Parathyroid adenoma (tissue), 2 donors: Measurements from ENCODE around the gene FLRT1.

ENCODE experiments used
- H2AFZ ChIP-seq: fragments of 300-600 bp; sonication (generic); one replicate; pipeline ENCODE4 v1.7.0; 2017; ENCODE audit warnings: antibody characterized with exemption, mild to moderate bottlenecking
- H3K27ac ChIP-seq: fragments of 300-600 bp; sonication (generic); one replicate; pipeline ENCODE4 v1.7.0; 2017
- H3K27me3 ChIP-seq: fragments of 300-600 bp; sonication (generic); one replicate; pipeline ENCODE4 v1.7.0; 2017; ENCODE audit warnings: low read length; ENCODE audit not compliant: control insufficient read depth, insufficient read depth
- H3K36me3 ChIP-seq: fragments of 300-600 bp; sonication (generic); one replicate; pipeline ENCODE4 v1.7.0; 2017; ENCODE audit warnings: low read length; ENCODE audit not compliant: control insufficient read depth, insufficient read depth
- H3K4me1 ChIP-seq: fragments of 300-600 bp; sonication (generic); one replicate; pipeline ENCODE4 v1.7.0; 2017; ENCODE audit warnings: control low read depth
- H3K4me2 ChIP-seq: fragments of 300-600 bp; sonication (generic); one replicate; pipeline ENCODE4 v1.7.0; 2017; ENCODE audit warnings: low read length
- H3K4me3 ChIP-seq: fragments of 300-600 bp; sonication (generic); one replicate; pipeline ENCODE4 v1.7.0; 2017; ENCODE audit warnings: low read depth, low read length
- H3K79me2 ChIP-seq: fragments of 300-600 bp; sonication (generic); one replicate; pipeline ENCODE4 v1.7.0; 2017; ENCODE audit warnings: control low read depth
- H3K9ac ChIP-seq: fragments of 300-600 bp; sonication (generic); one replicate; pipeline ENCODE4 v1.7.0; 2017; ENCODE audit warnings: mild to moderate bottlenecking
- H3K9me3 ChIP-seq: fragments of 300-600 bp; sonication (generic); one replicate; pipeline ENCODE4 v1.7.0; 2017; ENCODE audit warnings: low read length; ENCODE audit not compliant: control insufficient read depth
- TF ChIP-seq, protein P1 (sequence below): fragments of 300-600 bp; sonication (generic); IDR thresholded peaks from one replicate; pipeline ENCODE4 v1.7.0; 2017; ENCODE audit warnings: antibody characterized with exemption, mild to moderate bottlenecking
- donor health status: primary hyperparathyroidism.

Gene FLRT1

GRCh38 chr11:64083398-64084080 lies 47.8 kb downstream of the FLRT1 start:
- TF ChIP-seq, protein P1, sequence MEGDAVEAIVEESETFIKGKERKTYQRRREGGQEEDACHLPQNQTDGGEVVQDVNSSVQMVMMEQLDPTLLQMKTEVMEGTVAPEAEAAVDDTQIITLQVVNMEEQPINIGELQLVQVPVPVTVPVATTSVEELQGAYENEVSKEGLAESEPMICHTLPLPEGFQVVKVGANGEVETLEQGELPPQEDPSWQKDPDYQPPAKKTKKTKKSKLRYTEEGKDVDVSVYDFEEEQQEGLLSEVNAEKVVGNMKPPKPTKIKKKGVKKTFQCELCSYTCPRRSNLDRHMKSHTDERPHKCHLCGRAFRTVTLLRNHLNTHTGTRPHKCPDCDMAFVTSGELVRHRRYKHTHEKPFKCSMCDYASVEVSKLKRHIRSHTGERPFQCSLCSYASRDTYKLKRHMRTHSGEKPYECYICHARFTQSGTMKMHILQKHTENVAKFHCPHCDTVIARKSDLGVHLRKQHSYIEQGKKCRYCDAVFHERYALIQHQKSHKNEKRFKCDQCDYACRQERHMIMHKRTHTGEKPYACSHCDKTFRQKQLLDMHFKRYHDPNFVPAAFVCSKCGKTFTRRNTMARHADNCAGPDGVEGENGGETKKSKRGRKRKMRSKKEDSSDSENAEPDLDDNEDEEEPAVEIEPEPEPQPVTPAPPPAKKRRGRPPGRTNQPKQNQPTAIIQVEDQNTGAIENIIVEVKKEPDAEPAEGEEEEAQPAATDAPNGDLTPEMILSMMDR: no peak
- no peak overlapping the region for H3K9ac ChIP-seq

DNA sequence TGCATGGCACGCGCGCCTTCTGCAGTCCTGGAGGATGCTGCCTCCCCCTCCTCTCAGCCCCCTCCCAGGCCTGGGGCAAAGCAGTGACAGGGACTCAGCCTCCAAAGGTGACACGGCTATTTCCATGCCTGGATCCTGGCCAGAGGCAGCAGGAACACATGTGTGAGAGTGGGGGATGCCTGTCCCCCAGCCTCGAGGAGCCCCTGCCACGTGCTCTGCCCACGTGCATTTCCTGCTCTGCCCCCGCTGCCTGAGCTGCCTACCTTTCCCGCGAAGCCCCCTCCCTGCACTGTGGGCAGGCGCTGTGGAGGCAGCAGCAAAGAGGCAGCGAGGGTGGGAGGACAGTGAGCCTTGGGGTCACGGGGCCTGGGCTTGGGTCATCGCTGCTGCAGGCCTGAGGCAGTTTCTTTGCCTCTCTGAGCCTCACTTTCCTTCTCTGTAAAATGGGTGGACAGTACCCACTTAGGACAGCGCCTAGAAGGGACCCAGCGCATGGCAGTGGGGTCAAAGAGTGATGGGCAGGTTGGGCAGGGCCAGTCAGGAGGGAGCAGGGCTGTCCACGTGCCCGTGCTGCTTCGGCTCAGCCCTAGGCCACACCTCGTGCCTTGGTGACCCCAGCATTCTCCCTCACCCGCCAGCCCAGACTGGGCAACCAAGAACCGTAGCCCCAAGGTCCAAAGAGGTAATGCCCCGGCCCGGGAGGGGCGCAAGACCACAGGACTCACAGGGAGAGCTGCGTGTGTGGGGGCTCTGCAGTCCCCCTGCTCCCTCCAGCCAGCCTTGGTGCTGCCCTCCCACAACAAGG lies 48.6 kb downstream of the FLRT1 start:
- TF ChIP-seq, protein P1: no peak

More at GRCh38 chr11:64083398-64084080, 47.8 kb downstream of the FLRT1 start:
- Histone ChIP-seq H2AFZ (no peak overlapping the region), H3K36me3 (no peaks in the 10 kb centered on the region), H3K4me2 (no peak overlapping the region), H3K79me2 (no peaks in the 10 kb centered on the region), H3K4me1 (no peaks in the 10 kb centered on the region), H3K27me3 (no peaks in the 10 kb centered on the region), H3K9me3 (no peaks in the 10 kb centered on the region), H3K4me3 (no peak overlapping the region), H3K27ac (no peak overlapping the region)

DNA sequence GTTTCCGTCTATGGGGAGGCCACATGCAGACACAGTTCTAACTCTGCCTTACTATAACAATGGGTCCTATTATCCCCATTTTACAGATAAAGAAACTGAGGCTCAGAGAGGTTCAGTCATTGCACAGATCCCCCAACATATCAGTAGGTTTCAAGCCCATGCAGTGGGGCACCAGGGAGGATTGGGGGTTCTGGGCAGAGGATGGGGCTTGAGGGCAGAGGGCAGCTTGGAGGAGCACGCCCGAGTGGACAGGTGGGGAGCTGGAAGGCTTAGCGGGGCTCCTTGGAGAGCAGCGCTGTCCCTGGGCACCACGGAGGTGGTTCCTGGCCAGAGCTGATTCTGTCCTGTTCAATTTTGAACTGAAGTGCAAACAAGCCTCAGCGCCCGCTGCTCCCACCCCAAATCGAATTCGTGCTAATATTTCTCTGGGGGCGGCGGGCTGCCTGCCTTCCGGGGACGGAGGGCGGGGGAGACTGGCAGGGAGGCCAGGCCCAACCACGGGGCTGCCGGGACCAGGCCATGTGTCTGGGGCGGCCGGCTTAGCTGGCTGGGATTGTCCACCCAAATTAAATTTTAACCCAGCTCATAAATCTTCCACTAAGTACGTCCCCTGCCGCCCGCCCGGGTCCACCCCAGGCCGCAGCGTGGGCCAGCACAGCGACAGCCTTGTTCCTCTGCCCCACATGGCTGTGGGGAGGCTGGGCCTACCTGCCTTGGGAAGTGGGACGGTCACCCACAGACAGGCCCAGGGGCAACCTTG lies 49.4 kb downstream of the FLRT1 start:
- H3K4me2 ChIP-seq: no peak overlapping the region
- no peak overlapping the region for H3K9ac ChIP-seq
- no peaks in the 10 kb centered on the region for H3K79me2 ChIP-seq
- no peaks in the 10 kb centered on the region for H3K36me3 ChIP-seq
- TF ChIP-seq, protein P1: no peak
- no peak overlapping the region for H3K27ac ChIP-seq
- no peaks in the 10 kb centered on the region for H3K9me3 ChIP-seq
- H3K4me1 ChIP-seq: no peaks in the 10 kb centered on the region
- H3K4me3 ChIP-seq: no peak overlapping the region
- H2AFZ ChIP-seq: no peak overlapping the region
- no peaks in the 10 kb centered on the region for H3K27me3 ChIP-seq

More for the DNA sequence above, 48.6 kb downstream of the FLRT1 start:
- no peaks in the 10 kb centered on the region for H3K79me2 ChIP-seq
- no peak overlapping the region for H3K9ac ChIP-seq
- H2AFZ ChIP-seq: no peak overlapping the region
- H3K27me3 ChIP-seq: no peaks in the 10 kb centered on the region
- no peak overlapping the region for H3K4me3 ChIP-seq
- H3K4me2 ChIP-seq: no peak overlapping the region
- H3K4me1 ChIP-seq: no peaks in the 10 kb centered on the region
- H3K9me3 ChIP-seq: no peaks in the 10 kb centered on the region
- no peaks in the 10 kb centered on the region for H3K36me3 ChIP-seq
- no peak overlapping the region for H3K27ac ChIP-seq
